Eye (tissue), 1 donor: ENCODE results near the gene DAP3.
"Not testable (repeated sequence)": the region's sequence is repeated elsewhere in the genome, so short reads cannot be mapped to it uniquely, and the experiment has no call there.

Experiments used
- DNase-seq: peaks from one replicate; pipeline ENCODE4 v3.0.0-alpha.2; 2015

The DAP3 gene

GRCh38 chr1:155689081-155689607, at the start of gene DAP3:
Gene DAP3 (plus strand): TSS chr1:155689091. CDS start chr1:155709780, 20,689 bp downstream.
- DNase-seq: not testable (repeated sequence)

GRCh38 chr1:155640367-155640766, 48.5 kb upstream of the DAP3 start:
- DNase-seq: no peak

- DNase-seq: not testable (repeated sequence)
These were observed 46.2 kb upstream of the DAP3 start for GRCh38 chr1:155642559-155643180.

GRCh38 chr1:155643230-155643629, 45.7 kb upstream of the DAP3 start:
- DNase-seq: no peak

- DNase-seq: no peak
These were observed 43.8 kb upstream of the DAP3 start for GRCh38 chr1:155645034-155645598.

- DNase-seq: no peak
These were observed 43.2 kb upstream of the DAP3 start for GRCh38 chr1:155645648-155646047.

- DNase-seq: no peak
These were observed 42.6 kb upstream of the DAP3 start for GRCh38 chr1:155646307-155646706.

- DNase-seq: peak; percentile 48
These were observed 40.4 kb upstream of the DAP3 start for GRCh38 chr1:155648207-155649147.

GRCh38 chr1:155649676-155650075, 39.2 kb upstream of the DAP3 start:
- DNase-seq: no peak

GRCh38 chr1:155650231-155650757, 38.6 kb upstream of the DAP3 start:
- no peak for DNase-seq

- DNase-seq: no peak
These were observed 36.8 kb upstream of the DAP3 start for GRCh38 chr1:155651861-155652661.

GRCh38 chr1:155652951-155653350, 35.9 kb upstream of the DAP3 start:
- no peak for DNase-seq

GRCh38 chr1:155657463-155657862, 31.4 kb upstream of the DAP3 start:
- no peak for DNase-seq

GRCh38 chr1:155661239-155661638, 27.7 kb upstream of the DAP3 start:
- DNase-seq: not testable (repeated sequence)

GRCh38 chr1:155669233-155670162, 19.4 kb upstream of the DAP3 start:
- DNase-seq: no peak

- no peak for DNase-seq
These were observed 17.1 kb upstream of the DAP3 start for GRCh38 chr1:155671750-155672149.

- no peak for DNase-seq
These were observed 15.9 kb upstream of the DAP3 start for GRCh38 chr1:155673003-155673402.

GRCh38 chr1:155678027-155678426, 10.9 kb upstream of the DAP3 start:
- no peak for DNase-seq

- DNase-seq: not testable (repeated sequence)
These were observed 9.9 kb upstream of the DAP3 start for GRCh38 chr1:155678992-155679391.

- DNase-seq: no peak
These were observed 8.4 kb upstream of the DAP3 start for GRCh38 chr1:155680531-155680930.

- DNase-seq: no peak
These were observed 7.1 kb upstream of the DAP3 start for GRCh38 chr1:155681776-155682175.
